Esophagus muscularis mucosa (tissue), 4 donors: ENCODE results near the gene ATXN1L. TPM values are rescaled to one million over a fixed set of nuclear protein-coding genes. Genes with fewer than 3 reads are reported as not detected.
"Not testable (repeated sequence)": the region's sequence is repeated elsewhere in the genome, so short reads cannot be mapped to it uniquely, and the experiment has no call there.

ENCODE experiments used
- DNase-seq: peaks from one replicate; pipeline ENCODE4 v3.0.0-alpha.2; 2017; ENCODE audit errors: extremely low spot score
- H3K27ac ChIP-seq, 4 donors: fragments of 200-600 bp; sonication (generic); replicated peaks in 1 of 4; 1 replicate in 3 of 4; 2 replicates in 1 of 4; pipeline ENCODE4 v1.5.1; 2016 to 2019; ENCODE audit warnings: mild to moderate bottlenecking in 1 of 4
- H3K27me3 ChIP-seq, 4 donors: fragments of 200-600 bp; sonication (generic); one replicate each; pipeline versions ENCODE4 v1.5.1 to v1.6.0; 2016 to 2019
- H3K36me3 ChIP-seq, 4 donors: fragments of 200-600 bp; sonication (generic); one replicate each; pipeline ENCODE4 v1.5.1; 2016 to 2019
- H3K4me1 ChIP-seq, 4 donors: fragments of 200-600 bp; sonication (generic); one replicate each; pipeline ENCODE4 v1.5.1; 2016 to 2019
- H3K4me3 ChIP-seq, 4 donors: fragments of 200-600 bp; sonication (generic); 1 replicate in 2 of 4; 2 replicates in 2 of 4; pipeline ENCODE4 v1.5.1; 2016 to 2019; ENCODE audit warnings: mild to moderate bottlenecking in 4 of 4, moderate library complexity in 1 of 4
- H3K9me3 ChIP-seq, 4 donors: fragments of 200-600 bp; sonication (generic); 1 replicate in 3 of 4; 2 replicates in 1 of 4; pipeline ENCODE4 v1.5.1; 2016 to 2019
- CTCF ChIP-seq, 3 experiments: fragments of 200-600 bp in 2 of 3; fragments of 450-650 bp in 1 of 3; sonication (generic) in 2 of 3; IDR thresholded peaks; one replicate each; pipeline ENCODE4 v1.5.1; 2017 to 2019; ENCODE audit warnings: antibody characterized with exemption in 3 of 3, mild to moderate bottlenecking in 2 of 3, moderate library complexity in 1 of 3
- EP300 ChIP-seq: sonication (generic); formaldehyde crosslinking; IDR thresholded peaks from one replicate; pipeline ENCODE4 v1.6.1; 2017; ENCODE audit warnings: antibody characterized with exemption
- POLR2A ChIP-seq: fragments of 450-650 bp; IDR thresholded peaks from one replicate; pipeline ENCODE4 v1.6.1; 2017; ENCODE audit warnings: antibody characterized with exemption, moderate library complexity, mild to moderate bottlenecking, low read depth
- POLR2AphosphoS5 ChIP-seq, 2 donors: sonication (generic); formaldehyde crosslinking; IDR thresholded peaks; one replicate each; pipeline ENCODE4 v1.6.1; 2017; ENCODE audit warnings: antibody characterized with exemption in 2 of 2
- WGBS: methylation state at CpG from one replicate; pipeline ENCODE4 v1.1.5; 2018; 5-methylcytosine and 5-hydroxymethylcytosine counted together
- intact Hi-C: fragments of 100-400 bp; cut with DNase I; formaldehyde crosslinking; loops from one replicate; pipeline ENCODE4 v1.15.1; 2023
- total RNA-seq, 4 donors: library from RNA; depleted of rRNA; stranded (reverse); fragments of >200 nt; gene quantifications; one replicate each; pipeline versions ENCODE4 v1.1.0 to v1.2.1, GENCODE V29; 2016

ATXN1L gene
- total RNA-seq, 4 donors from 2014 or later, result 32.8 to 54.6 (median 42.9) TPM

GRCh38 chr16:71807905-71808592 lies 37.7 kb upstream of the ATXN1L start:
- Histone ChIP-seq H3K4me3 (peak overlapping the region; percentile 85 to 99 (median 95)), H3K9me3 (no peaks in the 10 kb centered on the region), H3K27ac (peak overlapping the region; percentile 98 to 100 (median 98)), H3K4me1 (peaks cover 32 to 51% (median 46%) of the 10 kb centered on the region in 4 donors), H3K27me3 (no peaks in the 10 kb centered on the region), H3K36me3 (peaks cover 0 to 18% (median 12%) of the 10 kb centered on the region in 4 donors)
- intact Hi-C loops, result loop anchor here (2.0 to 5.0 kb wide), 4 partner anchors 39 to 89 kb away; partner anchors contain the start of genes IST1 and PHLPP2
- peak; percentile 93 for DNase-seq
- under 1% methylated on average over 26 of the region's 44 CpGs for WGBS
- TF ChIP-seq POLR2A (no peak), POLR2AphosphoS5 (IDR thresholded peaks at IDR 0.05) (no peak), CTCF (IDR thresholded peaks at IDR 0.05) (no peak), EP300 (no peak)

GRCh38 chr16:71808593-71809459 lies 37.0 kb upstream of the ATXN1L start, which contains the start of gene AP1G1:
Gene AP1G1, minus strand, starts transcription at chr16:71808834. Its CDS starts 19,355 bp downstream, at chr16:71789479.
- peak within 1 kb of the TSS; percentile 85 to 99 (median 95) for H3K4me3 ChIP-seq
- peaks cover 32 to 49% (median 46%) of the 10 kb centered on the region in 4 donors for H3K4me1 ChIP-seq
- H3K36me3 ChIP-seq, result peaks cover 0 to 16% (median 12%) of the 10 kb centered on the region in 4 donors
- intact Hi-C loops, result loop anchor here (2.0 to 5.0 kb wide), 4 partner anchors 38 to 88 kb away; partner anchors contain the start of genes IST1 and PHLPP2
- peak within 1 kb of the TSS; percentile 98 to 100 (median 98) for H3K27ac ChIP-seq
- H3K9me3 ChIP-seq, result no peaks in the 10 kb centered on the region
- TF ChIP-seq EP300, result no peak
- TF ChIP-seq POLR2AphosphoS5 (IDR thresholded peaks at IDR 0.05), result peak; percentile 86 to 92
- peak; percentile 21 for TF ChIP-seq POLR2A
- peak; percentile 98 for DNase-seq
- no peaks in the 10 kb centered on the region for H3K27me3 ChIP-seq
- WGBS, result under 1% methylated on average over 33 of the region's 54 CpGs

- Histone ChIP-seq H3K4me1 (peaks cover 31 to 44% (median 39%) of the 10 kb centered on the region in 4 donors), H3K36me3 (peaks cover 0 to 11% (median 3%) of the 10 kb centered on the region in 4 donors), H3K27ac (peak overlapping the region; percentile 98 to 100 (median 98))
- intact Hi-C loops, H3K9me3 ChIP-seq, H3K4me3 ChIP-seq, DNase-seq, H3K27me3 ChIP-seq: not testable (repeated sequence)
- 92% methylated on average over 11 of the region's 11 CpGs for WGBS
Observed at GRCh38 chr16:71810155-71810530, 35.6 kb upstream of the ATXN1L start.

- Histone ChIP-seq H3K36me3 (peaks cover 0 to 5% (median 2%) of the 10 kb centered on the region in 4 donors), H3K9me3 (no peaks in the 10 kb centered on the region), H3K4me1 (peaks cover 20 to 44% (median 37%) of the 10 kb centered on the region in 4 donors), H3K27ac (no peak overlapping the region), H3K27me3 (no peaks in the 10 kb centered on the region), H3K4me3 (no peak overlapping the region)
- no peak for DNase-seq
- intact Hi-C loops, result no loop called here
- TF ChIP-seq CTCF (IDR thresholded peaks at IDR 0.05) (no peak), POLR2A (no peak), POLR2AphosphoS5 (IDR thresholded peaks at IDR 0.05) (no peak), EP300 (no peak)
- WGBS, result 73% methylated on average over 5 of the region's 5 CpGs
Observed at GRCh38 chr16:71811261-71811803, 34.4 kb upstream of the ATXN1L start.

GRCh38 chr16:71817155-71817500 lies 28.6 kb upstream of the ATXN1L start:
- H3K27me3 ChIP-seq, H3K9me3 ChIP-seq, H3K36me3 ChIP-seq, intact Hi-C loops, DNase-seq: not testable (repeated sequence)
- WGBS, result 67% methylated on average over 10 of the region's 10 CpGs
- Histone ChIP-seq H3K27ac (peak overlapping the region; percentile 87 to 90 (median 88)), H3K4me1 (peaks cover 8 to 46% (median 34%) of the 10 kb centered on the region in 4 donors), H3K4me3 (peak overlapping the region in 3 of 4 donors; percentile 5 to 14 (median 7))
